Gastroesophageal sphincter (tissue), 3 donors: ENCODE results near the gene PGM3.

Source experiments
- CTCF ChIP-seq, 4 experiments: fragments of 200-600 bp in 2 of 4; fragments of 450-650 bp in 2 of 4; sonication (generic) in 1 of 4; IDR thresholded peaks; one replicate each; pipeline ENCODE4 v1.5.1; 2017 to 2019; ENCODE audit warnings: antibody characterized with exemption in 4 of 4, mild to moderate bottlenecking in 2 of 4, moderate library complexity in 2 of 4
- POLR2A ChIP-seq, 2 donors: fragments of 450-650 bp; IDR thresholded peaks; one replicate each; pipeline ENCODE4 v1.6.1; 2017; ENCODE audit warnings: antibody characterized with exemption in 2 of 2, mild to moderate bottlenecking in 2 of 2, moderate library complexity in 1 of 2

GRCh38 chr6:83215131-83216047 is 22.3 kb upstream of the PGM3 start:
- TF ChIP-seq POLR2A (IDR thresholded peaks at IDR 0.05) (no peak), CTCF (IDR thresholded peaks at IDR 0.05) (peak; percentile 51 to 80 (median 67))
